CD14-positive monocyte (primary cell): ENCODE results near the gene SMARCAD1. TPM values are rescaled to one million over a fixed set of nuclear protein-coding genes. Genes with fewer than 3 reads are reported as not detected.

Experiments used
- DNase-seq, 3 donors: peaks; one replicate each; pipeline ENCODE4 v3.0.0-alpha.2; 2011 to 2022
- H2AFZ ChIP-seq: 2 replicates; pipeline ENCODE4 v1.6.0; 2012; ENCODE audit warnings: mild to moderate bottlenecking, low read depth, low read length, inconsistent platforms; ENCODE audit not compliant: insufficient read depth, poor library complexity, severe bottlenecking
- H3K27ac ChIP-seq, 2 donors: 1 replicate in 1 of 2; 2 replicates in 1 of 2; pipeline ENCODE4 v1.5.1; 2012 to 2013; ENCODE audit warnings: low read length in 2 of 2, control low read depth in 1 of 2, inconsistent platforms in 1 of 2, low read depth in 1 of 2, mild to moderate bottlenecking in 1 of 2
- H3K27me3 ChIP-seq, 2 donors: one replicate each; pipeline versions ENCODE4 v1.6.0 to v1.6.1; 2011 to 2013; ENCODE audit warnings: low read length in 2 of 2; ENCODE audit not compliant: control insufficient read depth in 2 of 2, insufficient read depth in 2 of 2
- H3K36me3 ChIP-seq, 2 donors: replicated peaks in 1 of 2; 1 replicate in 1 of 2; 2 replicates in 1 of 2; pipeline versions ENCODE4 v1.5.1 to v1.6.1; 2012 to 2013; ENCODE audit warnings: low read length in 2 of 2, control low read depth in 1 of 2, inconsistent platforms in 1 of 2, mild to moderate bottlenecking in 1 of 2; ENCODE audit not compliant: insufficient read depth in 2 of 2, control insufficient read depth in 1 of 2
- H3K4me1 ChIP-seq, 2 donors: 1 replicate in 1 of 2; 2 replicates in 1 of 2; pipeline versions ENCODE4 v1.5.1 to v1.6.1; 2012 to 2013; ENCODE audit warnings: low read length in 2 of 2, control low read depth in 1 of 2, inconsistent platforms in 1 of 2, mild to moderate bottlenecking in 1 of 2, moderate library complexity in 1 of 2; ENCODE audit not compliant: insufficient read depth in 2 of 2, control insufficient read depth in 1 of 2
- H3K4me2 ChIP-seq: replicated peaks from 2 replicates; pipeline ENCODE3; 2012; ENCODE audit warnings: low read length, moderate library complexity, mild to moderate bottlenecking; ENCODE audit not compliant: poor library complexity, severe bottlenecking; ENCODE audit errors: extremely low read depth
- H3K4me3 ChIP-seq, 3 experiments: fragments of 200-600 bp in 1 of 3; sonication (generic) in 1 of 3; replicated peaks in 1 of 3; 1 replicate in 2 of 3; 2 replicates in 1 of 3; pipeline ENCODE4 v1.5.1; 2011 to 2013; ENCODE audit warnings: low read length in 3 of 3, mild to moderate bottlenecking in 3 of 3, control low read depth in 2 of 3, low read depth in 2 of 3, inconsistent platforms in 1 of 3, moderate library complexity in 1 of 3
- H3K79me2 ChIP-seq: 2 replicates; pipeline ENCODE4 v1.6.0; 2012; ENCODE audit warnings: mild to moderate bottlenecking, control low read depth, inconsistent platforms, low read length, moderate library complexity; ENCODE audit not compliant: insufficient read depth
- H3K9ac ChIP-seq: 2 replicates; pipeline ENCODE4 v1.6.0; 2017; ENCODE audit warnings: low read length, mild to moderate bottlenecking; ENCODE audit not compliant: insufficient read depth, poor library complexity, severe bottlenecking
- H3K9me3 ChIP-seq, 2 donors: replicated peaks in 1 of 2; 1 replicate in 1 of 2; 2 replicates in 1 of 2; pipeline versions ENCODE4 v1.5.1 to v1.6.1; 2012 to 2013; ENCODE audit warnings: low read length in 2 of 2, control low read depth in 1 of 2; ENCODE audit not compliant: control insufficient read depth in 1 of 2, insufficient read depth in 1 of 2
- H4K20me1 ChIP-seq: 2 replicates; pipeline ENCODE4 v1.6.0; 2012; ENCODE audit warnings: mild to moderate bottlenecking, low read length, control low read depth, moderate library complexity; ENCODE audit not compliant: insufficient read depth
- H3K27ac Mint-ChIP-seq, 7 donors: one replicate each; pipeline ENCODE4 v1.8.0; 2020; ENCODE audit warnings: mild to moderate bottlenecking in 7 of 7, mixed read lengths in 7 of 7, moderate library complexity in 6 of 7, inconsistent platforms in 2 of 7
- H3K27me3 Mint-ChIP-seq, 3 donors: one replicate each; pipeline ENCODE4 v1.8.0; 2021 to 2022; ENCODE audit warnings: low read depth in 3 of 3, mild to moderate bottlenecking in 3 of 3, mixed read lengths in 3 of 3, moderate library complexity in 3 of 3, inconsistent platforms in 1 of 3
- H3K36me3 Mint-ChIP-seq, 2 donors: one replicate each; pipeline ENCODE4 v1.8.0; 2020; ENCODE audit warnings: mixed read lengths in 2 of 2, inconsistent platforms in 1 of 2, mild to moderate bottlenecking in 1 of 2
- H3K4me1 Mint-ChIP-seq: one replicate; pipeline ENCODE4 v1.8.0; 2020; ENCODE audit warnings: mild to moderate bottlenecking, mixed read lengths
- H3K4me3 Mint-ChIP-seq, 2 donors: one replicate each; pipeline ENCODE4 v1.8.0; 2020; ENCODE audit warnings: mild to moderate bottlenecking in 2 of 2, mixed read lengths in 2 of 2, moderate library complexity in 1 of 2
- H3K9me3 Mint-ChIP-seq, 7 donors: one replicate each; pipeline ENCODE4 v1.8.0; 2020 to 2022; ENCODE audit warnings: mixed read lengths in 7 of 7, mild to moderate bottlenecking in 6 of 7, moderate library complexity in 6 of 7, inconsistent platforms in 2 of 7
- CTCF ChIP-seq: fragments of 200-600 bp; IDR thresholded peaks from one replicate; pipeline ENCODE4 v1.8.0; 2022; ENCODE audit warnings: antibody characterized with exemption, mild to moderate bottlenecking
- WGBS: methylation state at CpG from one replicate; pipeline ENCODE4 v1.1.5; 2013; ENCODE audit warnings: missing lambda C conversion rate; ENCODE audit not compliant: insufficient coverage; 5-methylcytosine and 5-hydroxymethylcytosine counted together
- intact Hi-C, 2 donors: fragments of 100-400 bp; cut with micrococcal nuclease; formaldehyde crosslinking; loops; one replicate each; pipeline versions ENCODE4 v1.15.0 to v1.15.1; 2023
- polyA plus RNA-seq, 3 donors: library from polyadenylated mRNA; depleted of rRNA in 1 of 3; unstranded in 2 of 3; stranded (reverse) in 1 of 3; fragments of 300-500 nt in 2 of 3; fragments of >200 nt in 1 of 3; fragmentation: Illumina TruSeq in 2 of 3; gene quantifications; 1 replicate in 2 of 3; 2 replicates in 1 of 3; pipeline ENCODE4 v1.2.3, GENCODE V29; 2012 to 2021

The SMARCAD1 gene
- polyA plus RNA-seq, 3 donors: 4.9 to 7.0 (median 6.6) TPM

GRCh38 chr4:94267037-94267436, 59.4 kb downstream of the SMARCAD1 start:
- TF ChIP-seq CTCF: no peak
- intact Hi-C loops: no loop called here
- Mint-ChIP-seq H3K4me3 (no peak overlapping the region), H3K9me3 (no peaks in the 10 kb centered on the region), H3K4me1 (no peaks in the 10 kb centered on the region), H3K27ac (no peak overlapping the region), H3K36me3 (peaks cover 35 to 45% of the 10 kb centered on the region in 2 donors), H3K27me3 (no peaks in the 10 kb centered on the region)
- no peak overlapping the region for H3K9ac ChIP-seq
- DNase-seq: no peak
- no peak overlapping the region for H2AFZ ChIP-seq
- H3K4me3 ChIP-seq: no peak overlapping the region
- no peaks in the 10 kb centered on the region for H3K27me3 ChIP-seq
- no peak overlapping the region for H3K4me2 ChIP-seq
- WGBS: no CpG with 5 or more reads among the region's 4 CpGs
- no peaks in the 10 kb centered on the region for H3K9me3 ChIP-seq
- H4K20me1 ChIP-seq: no peaks in the 10 kb centered on the region
- peaks cover 33 to 64% of the 10 kb centered on the region in 2 donors for H3K36me3 ChIP-seq
- H3K79me2 ChIP-seq: no peaks in the 10 kb centered on the region
- no peaks in the 10 kb centered on the region for H3K4me1 ChIP-seq
- no peak overlapping the region for H3K27ac ChIP-seq

GRCh38 chr4:94271248-94271647, 63.6 kb downstream of the SMARCAD1 start:
- H3K4me2 ChIP-seq: no peak overlapping the region
- H3K27me3 Mint-ChIP-seq: no peaks in the 10 kb centered on the region
- peaks cover 43 to 54% of the 10 kb centered on the region in 2 donors for H3K36me3 Mint-ChIP-seq
- intact Hi-C loops: no loop called here
- H3K27ac ChIP-seq: no peak overlapping the region
- H3K79me2 ChIP-seq: no peaks in the 10 kb centered on the region
- H4K20me1 ChIP-seq: no peaks in the 10 kb centered on the region
- DNase-seq: no peak
- no peaks in the 10 kb centered on the region for H3K4me1 Mint-ChIP-seq
- no peak overlapping the region for H3K27ac Mint-ChIP-seq
- H3K9me3 Mint-ChIP-seq: no peaks in the 10 kb centered on the region
- H3K4me1 ChIP-seq: no peaks in the 10 kb centered on the region
- H3K36me3 ChIP-seq: peaks cover 44 to 84% of the 10 kb centered on the region in 2 donors
- no peak overlapping the region for H3K4me3 ChIP-seq
- WGBS: no CpG with 5 or more reads among the region's 2 CpGs
- no peak overlapping the region for H2AFZ ChIP-seq
- no peaks in the 10 kb centered on the region for H3K27me3 ChIP-seq
- TF ChIP-seq CTCF: no peak
- no peak overlapping the region for H3K4me3 Mint-ChIP-seq
- H3K9ac ChIP-seq: no peak overlapping the region
- no peaks in the 10 kb centered on the region for H3K9me3 ChIP-seq
